ENCODE measurements around the gene TBXA2R. TPM values are rescaled to one million over a fixed set of nuclear protein-coding genes. Genes with fewer than 3 reads are reported as not detected.

The TBXA2R gene
- total RNA-seq: 1.4 and 2.1 TPM in 2 replicates

GRCh38 chr19:3606690-3607289 is at the start of gene TBXA2R:
TSS of gene TBXA2R (minus strand) at chr19:3606875. CDS start at chr19:3600634, 6,241 bp downstream.

GRCh38 chr19:3626473-3627350 is 20.0 kb upstream of the TBXA2R start, which contains the start of gene CACTIN:
TSS of gene CACTIN (minus strand) at chr19:3626790. CDS start at chr19:3626762, 28 bp downstream.

GRCh38 chr19:3585301-3586126 is 21.2 kb downstream of the TBXA2R start, which contains the start of gene GIPC3:
TSS of gene GIPC3 (plus strand) at chr19:3585478. CDS start at chr19:3585598, 120 bp downstream.

GRCh38 chr19:3572855-3573161 is 33.9 kb downstream of the TBXA2R start, which contains the start of gene HMG20B:
TSS of gene HMG20B (plus strand) at chr19:3572944. CDS start at chr19:3573310, 366 bp downstream.

GRCh38 chr19:3557461-3558248 is 49.0 kb downstream of the TBXA2R start, which contains the start of gene MFSD12:
TSS of gene MFSD12 (minus strand) at chr19:3557586. CDS start at chr19:3557403, 183 bp downstream.

Other genes with a start within 250 kb of the TBXA2R start
- gene NFIC, start 240.3 kb downstream of the TBXA2R start, total RNA-seq: 21.7 and 31.8 TPM in 2 replicates
- gene SMIM24, start 126.3 kb downstream of the TBXA2R start, total RNA-seq: not detected in 2 replicates
- not detected in 2 replicates for gene SMIM44, start 123.4 kb downstream of the TBXA2R start, total RNA-seq
- 7.6 and 22.4 TPM in 2 replicates for gene DOHH, start 106.2 kb downstream of the TBXA2R start, total RNA-seq
- 27.9 and 42.0 TPM in 2 replicates for gene FZR1, start 100.6 kb downstream of the TBXA2R start, total RNA-seq
- not detected in 2 replicates for gene TEKTIP1, start 67.7 kb downstream of the TBXA2R start, total RNA-seq
- 130 and 147 TPM in 2 replicates for gene MFSD12, start 49.3 kb downstream of the TBXA2R start, total RNA-seq
- 72.5 and 74.7 TPM in 2 replicates for gene HMG20B, start 33.9 kb downstream of the TBXA2R start, total RNA-seq
- gene GIPC3, start 21.4 kb downstream of the TBXA2R start, total RNA-seq: under 0.01 TPM in 1 of 2 replicates, not detected in the other
- 16.3 and 33.5 TPM in 2 replicates for gene CACTIN, start 19.9 kb upstream of the TBXA2R start, total RNA-seq
- 17.2 and 19.2 TPM in 2 replicates for gene PIP5K1C, start 93.6 kb upstream of the TBXA2R start, total RNA-seq
- not detected in 2 replicates for gene TJP3, start 101.5 kb upstream of the TBXA2R start, total RNA-seq
- 21.9 and 25.7 TPM in 2 replicates for gene APBA3, start 154.8 kb upstream of the TBXA2R start, total RNA-seq
- 34.4 and 49.7 TPM in 2 replicates for gene MRPL54, start 155.8 kb upstream of the TBXA2R start, total RNA-seq
- not detected in 2 replicates for gene RAX2, start 165.4 kb upstream of the TBXA2R start, total RNA-seq
- under 0.01 TPM in 1 of 2 replicates, not detected in the other for gene MATK, start 179.5 kb upstream of the TBXA2R start, total RNA-seq

Measured in regular cardiac myocyte (primary cell).